ENCODE results near the gene TMEM144.

The TMEM144 gene

GRCh38 chr4:158209825-158210807 is at the start of gene TMEM144:
Gene TMEM144 (plus strand): TSS chr4:158210486. CDS start chr4:158212668, 2,182 bp downstream.
- peak; percentile 33 for DNase-seq (ENCODE audit: low read depth)

GRCh38 chr4:158161551-158162354 is 48.5 kb upstream of the TMEM144 start:
- no peak for DNase-seq (ENCODE audit: low read depth)

GRCh38 chr4:158162631-158163030 is 47.7 kb upstream of the TMEM144 start:
- no peak for DNase-seq (ENCODE audit: low read depth)

GRCh38 chr4:158163941-158164767 is 46.1 kb upstream of the TMEM144 start:
- DNase-seq (ENCODE audit: low read depth): no peak

GRCh38 chr4:158164768-158165213 is 45.5 kb upstream of the TMEM144 start:
- DNase-seq (ENCODE audit: low read depth): no peak

GRCh38 chr4:158166701-158167100 is 43.6 kb upstream of the TMEM144 start:
- no peak for DNase-seq (ENCODE audit: low read depth)

- DNase-seq (ENCODE audit: low read depth): no peak
Measured at GRCh38 chr4:158168606-158169005, 41.7 kb upstream of the TMEM144 start.

- DNase-seq (ENCODE audit: low read depth): no peak
Measured at GRCh38 chr4:158169506-158169905, 40.8 kb upstream of the TMEM144 start.

- no peak for DNase-seq (ENCODE audit: low read depth)
Measured at GRCh38 chr4:158169931-158170690, 40.2 kb upstream of the TMEM144 start.

GRCh38 chr4:158170691-158171561 is 39.4 kb upstream of the TMEM144 start:
- DNase-seq (ENCODE audit: low read depth): no peak

GRCh38 chr4:158172261-158173258 is 37.7 kb upstream of the TMEM144 start, which contains the start of gene GASK1B:
Gene GASK1B (minus strand): TSS chr4:158173025. CDS start chr4:158171375, 1,650 bp downstream.
- DNase-seq (ENCODE audit: low read depth): no peak

GRCh38 chr4:158176108-158176507 is 34.2 kb upstream of the TMEM144 start:
- no peak for DNase-seq (ENCODE audit: low read depth)

- no peak for DNase-seq (ENCODE audit: low read depth)
Measured at GRCh38 chr4:158176776-158177175, 33.5 kb upstream of the TMEM144 start.

- no peak for DNase-seq (ENCODE audit: low read depth)
Measured at GRCh38 chr4:158179465-158179864, 30.8 kb upstream of the TMEM144 start.

GRCh38 chr4:158181906-158182305 is 28.4 kb upstream of the TMEM144 start:
- no peak for DNase-seq (ENCODE audit: low read depth)

GRCh38 chr4:158182736-158183135 is 27.6 kb upstream of the TMEM144 start:
- DNase-seq (ENCODE audit: low read depth): no peak

GRCh38 chr4:158186815-158187214 is 23.5 kb upstream of the TMEM144 start:
- no peak for DNase-seq (ENCODE audit: low read depth)

- no peak for DNase-seq (ENCODE audit: low read depth)
Measured at GRCh38 chr4:158189422-158189821, 20.9 kb upstream of the TMEM144 start.

- DNase-seq (ENCODE audit: low read depth): no peak
Measured at GRCh38 chr4:158190718-158191117, 19.6 kb upstream of the TMEM144 start.
